ENCODE results near the gene PRKCE.

PRKCE gene

GRCh38 chr2:45786030-45786835, 134.8 kb downstream of the PRKCE start:
- DNase-seq, result no peak

- no peak for DNase-seq
Observed at GRCh38 chr2:45786836-45787357, 135.4 kb downstream of the PRKCE start.

- no peak for DNase-seq
Observed at GRCh38 chr2:45788401-45788800, 136.9 kb downstream of the PRKCE start.

- DNase-seq, result no peak
Observed at GRCh38 chr2:45789317-45789716, 137.8 kb downstream of the PRKCE start.

GRCh38 chr2:45789961-45790723, 138.7 kb downstream of the PRKCE start:
- DNase-seq, result no peak

GRCh38 chr2:45793305-45793962, 142.0 kb downstream of the PRKCE start:
- DNase-seq, result no peak

GRCh38 chr2:45794134-45794617, 142.7 kb downstream of the PRKCE start:
- no peak for DNase-seq

- no peak for DNase-seq
Observed at GRCh38 chr2:45796500-45796899, 145.0 kb downstream of the PRKCE start.

GRCh38 chr2:45797451-45798230, 146.2 kb downstream of the PRKCE start:
- no peak for DNase-seq

- DNase-seq, result no peak
Observed at GRCh38 chr2:45799679-45800381, 148.4 kb downstream of the PRKCE start.

GRCh38 chr2:45802499-45803138, 151.1 kb downstream of the PRKCE start:
- no peak for DNase-seq

- no peak for DNase-seq
Observed at GRCh38 chr2:45804987-45805755, 153.7 kb downstream of the PRKCE start.

GRCh38 chr2:45806563-45807358, 155.3 kb downstream of the PRKCE start:
- no peak for DNase-seq

- DNase-seq, result no peak
Observed at GRCh38 chr2:45808294-45808800, 156.9 kb downstream of the PRKCE start.

- no peak for DNase-seq
Observed at GRCh38 chr2:45809205-45809604, 157.7 kb downstream of the PRKCE start.

GRCh38 chr2:45812011-45812500, 160.6 kb downstream of the PRKCE start:
- DNase-seq, result no peak

GRCh38 chr2:45813003-45813941, 161.8 kb downstream of the PRKCE start:
- DNase-seq, result no peak

- no peak for DNase-seq
Observed at GRCh38 chr2:45814488-45814887, 163.0 kb downstream of the PRKCE start.
